H1 (cell line): ENCODE data around the gene RAD9B. TPM values are rescaled to one million over a fixed set of nuclear protein-coding genes. Genes with fewer than 3 reads are reported as not detected.

Source experiments
- CTCF ChIA-PET: fragments of 300-600 bp; sonication (Branson Sonifier 250); formaldehyde crosslinking; loops from one replicate; lab custom pipeline; 2021; ENCODE audit not compliant: partially characterized antibody; lab: Charles Lee
- POLR2A ChIA-PET: fragments of 300-600 bp; sonication (Branson Sonifier 250); formaldehyde crosslinking; loops from one replicate; lab custom pipeline; 2021; ENCODE audit warnings: inconsistent platforms; ENCODE audit not compliant: partially characterized antibody; lab: Charles Lee
- DNase-seq, 2 experiments: peaks; one replicate each; pipeline versions ENCODE4 v3.0.0 to v3.0.0-alpha.2; 2010 to 2022; ENCODE audit warnings: low spot score in 2 of 2, low read depth in 1 of 2, mixed read lengths in 1 of 2
- FAIRE-seq: peaks from 2 replicates; lab custom pipeline; 2011; peaks lifted over from hg19 to GRCh38; lab: Jason Lieb, UNC
- H2AFZ ChIP-seq: 2 replicates; pipeline ENCODE4 v1.8.1; 2012; ENCODE audit warnings: low read length, inconsistent platforms
- H2AK5ac ChIP-seq: 2 replicates; pipeline ENCODE4 v1.6.1; 2013; ENCODE audit warnings: low read depth, low read length
- H2BK120ac ChIP-seq: replicated peaks from 2 replicates; pipeline ENCODE3; 2013; ENCODE audit warnings: low read depth, low read length, inconsistent platforms
- H2BK12ac ChIP-seq: 2 replicates; pipeline ENCODE4 v1.6.1; 2013; ENCODE audit warnings: low read depth, low read length
- H2BK15ac ChIP-seq: 2 replicates; pipeline ENCODE4 v1.6.1; 2013; ENCODE audit warnings: low read length
- H2BK20ac ChIP-seq: 2 replicates; pipeline ENCODE4 v1.6.1; 2013; ENCODE audit warnings: low read length
- H2BK5ac ChIP-seq: 2 replicates; pipeline ENCODE4 v1.6.1; 2013; ENCODE audit warnings: low read depth, low read length
- H3K14ac ChIP-seq: 2 replicates; pipeline ENCODE4 v1.6.1; 2013; ENCODE audit warnings: inconsistent platforms; ENCODE audit not compliant: insufficient read length
- H3K18ac ChIP-seq: 2 replicates; pipeline ENCODE4 v1.6.1; 2013; ENCODE audit warnings: low read length; ENCODE audit errors: extremely low read depth
- H3K23ac ChIP-seq: 2 replicates; pipeline ENCODE4 v1.6.1; 2013; ENCODE audit warnings: inconsistent platforms; ENCODE audit not compliant: insufficient read length
- H3K23me2 ChIP-seq: 2 replicates; pipeline ENCODE4 v1.6.1; 2013; ENCODE audit warnings: low read depth, low read length
- H3K27ac ChIP-seq: 2 replicates; pipeline ENCODE4 v1.6.1; 2011; ENCODE audit warnings: low read depth, low read length, inconsistent platforms
- H3K27me3 ChIP-seq, 4 experiments: replicated peaks in 1 of 4; 1 replicate in 1 of 4; 2 replicates in 3 of 4; pipeline versions ENCODE4 v1.6.1 to v1.8.1; 2011 to 2013; ENCODE audit warnings: low read length in 3 of 4, mild to moderate bottlenecking in 3 of 4, inconsistent platforms in 2 of 4, mixed read lengths in 2 of 4, moderate library complexity in 1 of 4; ENCODE audit not compliant: control insufficient read depth in 3 of 4, insufficient read depth in 3 of 4; ENCODE audit errors: extremely low read depth in 1 of 4
- H3K36me3 ChIP-seq, 4 experiments: 2 replicates each; pipeline versions ENCODE4 v1.6.1 to v1.8.1; 2011 to 2013; ENCODE audit warnings: mild to moderate bottlenecking in 4 of 4, low read length in 3 of 4, moderate library complexity in 2 of 4, control low read depth in 1 of 4, inconsistent platforms in 1 of 4; ENCODE audit not compliant: insufficient read depth in 4 of 4, control insufficient read depth in 2 of 4
- H3K4ac ChIP-seq: replicated peaks from 2 replicates; pipeline ENCODE3; 2013; ENCODE audit warnings: low read length, low read depth, mixed read lengths, inconsistent platforms; ENCODE audit not compliant: insufficient read length
- H3K4me1 ChIP-seq, 4 experiments: replicated peaks in 1 of 4; 1 replicate in 1 of 4; 2 replicates in 3 of 4; pipeline versions ENCODE4 v1.6.1 to v1.8.1; 2011 to 2013; ENCODE audit warnings: low read length in 3 of 4, inconsistent platforms in 2 of 4, mixed read lengths in 1 of 4; ENCODE audit not compliant: insufficient read depth in 4 of 4, control insufficient read depth in 3 of 4
- H3K4me2 ChIP-seq, 2 experiments: 2 replicates each; pipeline versions ENCODE4 v1.6.1 to v1.8.1; 2011 to 2013; ENCODE audit warnings: low read depth in 2 of 2, low read length in 2 of 2, control low read depth in 1 of 2, inconsistent platforms in 1 of 2, mild to moderate bottlenecking in 1 of 2; ENCODE audit not compliant: insufficient read depth in 1 of 2
- H3K4me3 ChIP-seq, 4 experiments: fragments of 200-600, 300-600 bp in 1 of 4; sonication (generic), shearing (Covaris generic), sonication (Bioruptor Twin) in 1 of 4; 2 replicates each; pipeline versions ENCODE4 v1.5.1 to v1.8.1; 2011 to 2016; ENCODE audit warnings: low read length in 4 of 4, low read depth in 3 of 4, control low read depth in 2 of 4, inconsistent platforms in 2 of 4, mild to moderate bottlenecking in 2 of 4, mixed read lengths in 1 of 4, moderate library complexity in 1 of 4; ENCODE audit not compliant: insufficient read depth in 2 of 4; ENCODE audit errors: extremely low read depth in 1 of 4
- H3K56ac ChIP-seq: replicated peaks from 2 replicates; pipeline ENCODE3; 2013; ENCODE audit warnings: low read depth, mild to moderate bottlenecking, mixed read lengths, low read length, inconsistent platforms; ENCODE audit not compliant: insufficient read length
- H3K79me1 ChIP-seq: 2 replicates; pipeline ENCODE4 v1.6.1; 2013; ENCODE audit warnings: low read depth, low read length, control low read depth
- H3K79me2 ChIP-seq, 2 experiments: 2 replicates each; pipeline versions ENCODE4 v1.6.1 to v1.8.1; 2012 to 2013; ENCODE audit warnings: low read length in 2 of 2, mild to moderate bottlenecking in 2 of 2, inconsistent platforms in 1 of 2; ENCODE audit not compliant: insufficient read depth in 2 of 2, control insufficient read depth in 1 of 2
- H3K9ac ChIP-seq, 4 experiments: replicated peaks in 1 of 4; 1 replicate in 1 of 4; 2 replicates in 3 of 4; pipeline versions ENCODE4 v1.6.1 to v1.8.1; 2011 to 2013; ENCODE audit warnings: low read depth in 3 of 4, low read length in 3 of 4, control low read depth in 2 of 4, mild to moderate bottlenecking in 2 of 4, moderate library complexity in 2 of 4, inconsistent platforms in 1 of 4; ENCODE audit errors: extremely low read depth in 1 of 4
- H3K9me3 ChIP-seq, 2 experiments: 2 replicates each; pipeline versions ENCODE4 v1.6.1 to v1.8.1; 2012 to 2013; ENCODE audit warnings: mild to moderate bottlenecking in 2 of 2, moderate library complexity in 2 of 2, control low read depth in 1 of 2, inconsistent platforms in 1 of 2, low read depth in 1 of 2, low read length in 1 of 2, mixed read lengths in 1 of 2; ENCODE audit not compliant: insufficient read depth in 2 of 2
- H4K20me1 ChIP-seq, 2 experiments: replicated peaks in 1 of 2; 2 replicates each; pipeline versions ENCODE3 to v1.8.1; 2011 to 2013; ENCODE audit warnings: inconsistent platforms in 2 of 2, low read length in 2 of 2, mild to moderate bottlenecking in 1 of 2; ENCODE audit not compliant: insufficient read depth in 2 of 2, control insufficient read depth in 1 of 2
- H4K5ac ChIP-seq: 2 replicates; pipeline ENCODE4 v1.6.1; 2013; ENCODE audit warnings: low read length, low read depth, mixed read lengths, inconsistent platforms; ENCODE audit not compliant: insufficient read length
- H4K8ac ChIP-seq: 2 replicates; pipeline ENCODE4 v1.8.0; 2013; ENCODE audit warnings: mild to moderate bottlenecking, moderate library complexity, low read length, inconsistent platforms; ENCODE audit not compliant: insufficient read depth; ENCODE audit errors: extremely low read depth
- H4K91ac ChIP-seq: replicated peaks from 2 replicates; pipeline ENCODE3; 2013; ENCODE audit warnings: low read length, mixed read lengths, inconsistent platforms; ENCODE audit not compliant: insufficient read length
- GTF2F1 ChIP-seq: IDR thresholded peaks from 2 replicates; pipeline ENCODE4 v1.6.1; 2012; ENCODE audit warnings: low read depth, low read length, improper control_type of control experiment, borderline replicate concordance
- KDM4A ChIP-seq: IDR thresholded peaks from one replicate; pipeline ENCODE4 v1.7.1; 2012; ENCODE audit warnings: low read depth, mild to moderate bottlenecking, moderate library complexity, low read length, inconsistent platforms; ENCODE audit not compliant: severe bottlenecking
- RAD21 ChIP-seq, 2 experiments: IDR thresholded peaks in 1 of 2; conservative IDR thresholded peaks in 1 of 2; 2 replicates each; pipeline ENCODE4 v1.6.1; 2011; ENCODE audit warnings: low read depth in 2 of 2, low read length in 2 of 2, improper control_type of control experiment in 1 of 2, inconsistent platforms in 1 of 2, mild to moderate bottlenecking in 1 of 2, moderate library complexity in 1 of 2
- SUZ12 ChIP-seq: fragments of 200-600 bp; sonication (generic); IDR thresholded peaks from 2 replicates; pipeline ENCODE4 v1.6.1; 2012; ENCODE audit warnings: mild to moderate bottlenecking, inconsistent platforms, low read length, moderate library complexity, mixed read lengths
- WGBS, 2 experiments: shearing (Covaris generic) in 1 of 2; methylation state at CpG; one replicate each; pipeline versions ENCODE4 v1.1.6 to v1.1.7; 2013 to 2015; ENCODE audit warnings: low lambda C conversion rate in 2 of 2, mixed read lengths in 2 of 2, inconsistent platforms in 1 of 2, low coverage in 1 of 2, missing lambda C conversion rate in 1 of 2; ENCODE audit not compliant: insufficient replicate concordance in 2 of 2, insufficient coverage in 1 of 2, insufficient read length in 1 of 2; ENCODE audit errors: extremely low coverage in 1 of 2, missing lambda C conversion rate in 1 of 2; 5-methylcytosine and 5-hydroxymethylcytosine counted together
- polyA plus RNA-seq, 7 experiments: library from polyadenylated mRNA; depleted of rRNA in 3 of 7; stranded (reverse) in 5 of 7; unstranded in 2 of 7; fragments of >200 nt in 5 of 7; fragments of 200-250 nt in 2 of 7; gene quantifications; 1 replicate in 5 of 7; 2 replicates in 1 of 7; 4 replicates in 1 of 7; pipeline versions ENCODE4 v1.2.1 to v1.2.3, GENCODE V29; 2011 to 2013; ENCODE audit warnings: missing spikeins in 2 of 7, mixed read lengths in 2 of 7
- total RNA-seq: library from RNA; stranded (reverse); fragmentation: NEBNext Ultra II Directional; extraction: Animal tissue kit (Norgen Biotek cat#: 25700); gene quantifications from 2 replicates; pipeline ENCODE4 v1.2.1, GENCODE V29; 2021

Gene RAD9B
- total and polyA plus RNA-seq, 2 of the 8 experiments (the other 6 are each of a cell fraction or from before 2014, with no cell fraction given): 0.06 TPM; not detected in 1

- CTCF ChIA-PET: interaction anchor here (0.8 to 2.2 kb wide), 4 partner anchors 10 to 26 kb away, joined by 3 to 7 read pairs (median 4); no protein-coding TSS in a partner anchor
- Histone ChIP-seq H4K5ac (no peak overlapping the region), H2AFZ (no peak overlapping the region), H3K36me3 (peaks cover 5 to 38% (median 20%) of the 10 kb centered on the region in 4 experiments)
- WGBS, 2 experiments: 87% methylated on average over 9 of the region's 9 CpGs; no CpG with 5 or more reads in 1 of the 2 experiments
- TF ChIP-seq KDM4A (no peak), SUZ12 (no peak), RAD21 (IDR thresholded peaks at IDR 0.05 in 1 of 2, conservative IDR thresholded peaks at IDR 0.05 in 1 of 2; ENCODE audit: low read depth in 2 of 2, low read length in 2 of 2) (no peak), GTF2F1 (no peak)
- TF ChIP-seq, all 59 proteins: peak for 0
- H2BK5ac ChIP-seq: no peak overlapping the region
- no peak overlapping the region for H3K14ac ChIP-seq
- H3K9ac ChIP-seq: no peak overlapping the region
- no peak overlapping the region for H4K8ac ChIP-seq
- no peaks in the 10 kb centered on the region for H3K27me3 ChIP-seq
- no peak overlapping the region for H3K4me3 ChIP-seq
- no peak overlapping the region for H2BK12ac ChIP-seq
- no peaks in the 10 kb centered on the region for H3K9me3 ChIP-seq
- H4K20me1 ChIP-seq: peaks cover 2 to 3% of the 10 kb centered on the region in 2 experiments
- no peaks in the 10 kb centered on the region for H3K23me2 ChIP-seq
- no peak overlapping the region for H2BK120ac ChIP-seq
- H3K23ac ChIP-seq: no peak overlapping the region
- H2AK5ac ChIP-seq: no peak overlapping the region
- no peak overlapping the region for H3K4me2 ChIP-seq
- H2BK20ac ChIP-seq: no peak overlapping the region
- no peaks in the 10 kb centered on the region for H3K79me1 ChIP-seq
- H3K79me2 ChIP-seq: no peaks in the 10 kb centered on the region
- H2BK15ac ChIP-seq: no peak overlapping the region
- no peak overlapping the region for H3K4ac ChIP-seq
- no peak overlapping the region for H3K56ac ChIP-seq
- POLR2A ChIA-PET: no interaction called here
- H4K91ac ChIP-seq: no peak overlapping the region
- no peak for DNase-seq
- FAIRE-seq: no peak
- no peak overlapping the region for H3K27ac ChIP-seq
- no peaks in the 10 kb centered on the region for H3K4me1 ChIP-seq
- H3K18ac ChIP-seq: no peak overlapping the region
Observed at GRCh38 chr12:110537605-110538409, 35.7 kb downstream of the RAD9B start.
